ENCODE measurements around the gene TTC27. TPM values are rescaled to one million over a fixed set of nuclear protein-coding genes. Genes with fewer than 3 reads are reported as not detected.

The TTC27 gene
- polyA plus RNA-seq, 1 donor (not counting 4 experiments of a cell fraction or from before 2014, with no cell fraction given), result 28.7 TPM

GRCh38 chr2:32860385-32860784 lies 232.5 kb downstream of the TTC27 start:
- H3K4me3 ChIP-seq (ENCODE audit: control insufficient read depth in 2 of 3, extremely low read depth in 1 of 3, insufficient read depth in 2 of 3, low read depth in 1 of 3, low read length in 3 of 3), result no peak overlapping the region
- H3K4me1 ChIP-seq (ENCODE audit: control insufficient read depth, extremely low read depth, insufficient read depth, low read length), result peaks cover 4% of the 10 kb centered on the region

GRCh38 chr2:32862269-32863055 lies 234.6 kb downstream of the TTC27 start:
- no peak overlapping the region for H2AFZ ChIP-seq (ENCODE audit: control insufficient read depth, low read length)
- H3K27me3 ChIP-seq (ENCODE audit: control insufficient read depth, extremely low read depth, insufficient read depth, low read length), result peaks cover 5% of the 10 kb centered on the region
- no peak overlapping the region for H3K4me3 ChIP-seq (ENCODE audit: control insufficient read depth in 2 of 3, extremely low read depth in 1 of 3, insufficient read depth in 2 of 3, low read depth in 1 of 3, low read length in 3 of 3)
- no peaks in the 10 kb centered on the region for H3K9me1 ChIP-seq (ENCODE audit: control insufficient read depth, extremely low read depth, insufficient read depth, low read length)
- no peaks in the 10 kb centered on the region for H3K36me3 ChIP-seq (ENCODE audit: control insufficient read depth in 2 of 2, extremely low read depth in 1 of 2, insufficient read depth in 2 of 2, low read length in 2 of 2)
- no peak for DNase-seq (ENCODE audit: low read depth, low spot score)
- peaks cover 7% of the 10 kb centered on the region for H3K4me1 ChIP-seq (ENCODE audit: control insufficient read depth, extremely low read depth, insufficient read depth, low read length)
- TF ChIP-seq EZH2 (IDR thresholded peaks at IDR 0.05; ENCODE audit: low read length) (no peak), CTCF (optimal IDR thresholded peaks at IDR 0.05 in 1 of 3, IDR thresholded peaks at IDR 0.05 in 1 of 3, conservative IDR thresholded peaks at IDR 0.05 in 1 of 3; ENCODE audit: extremely low read depth in 1 of 3, insufficient read depth in 2 of 3, low read length in 3 of 3) (no peak)
- no peaks in the 10 kb centered on the region for H3K9me3 ChIP-seq (ENCODE audit: control insufficient read depth, low read depth, low read length)
- FAIRE-seq, result no peak
- H3K27ac ChIP-seq (ENCODE audit: control insufficient read depth, insufficient read depth, low read length), result no peak overlapping the region
- H3K79me2 ChIP-seq (ENCODE audit: control insufficient read depth, insufficient read depth, low read length), result no peaks in the 10 kb centered on the region
- H3K4me2 ChIP-seq (ENCODE audit: control insufficient read depth, extremely low read depth, insufficient read depth, low read depth, low read length), result no peak overlapping the region
- dilution Hi-C loops (cut with MboI; ENCODE audit: extremely low pct_ligation_motif_present, low sequenced_read_pairs), result no loop called here
- H4K20me1 ChIP-seq (ENCODE audit: control insufficient read depth, extremely low read depth, insufficient read depth, low read length), result no peaks in the 10 kb centered on the region
- H3K9ac ChIP-seq (ENCODE audit: control insufficient read depth, extremely low read depth, insufficient read depth, low read length), result no peak overlapping the region

More at GRCh38 chr2:32860385-32860784, 232.5 kb downstream of the TTC27 start:
- FAIRE-seq (no peak), DNase-seq (ENCODE audit: low read depth, low spot score) (no peak)
- dilution Hi-C loops (cut with MboI; ENCODE audit: extremely low pct_ligation_motif_present, low sequenced_read_pairs), result no loop called here
- H3K4me2 ChIP-seq (ENCODE audit: control insufficient read depth, extremely low read depth, insufficient read depth, low read depth, low read length), result no peak overlapping the region
- H3K9me3 ChIP-seq (ENCODE audit: control insufficient read depth, low read depth, low read length), result no peaks in the 10 kb centered on the region
- H3K27ac ChIP-seq (ENCODE audit: control insufficient read depth, insufficient read depth, low read length), result no peak overlapping the region
- TF ChIP-seq CTCF (optimal IDR thresholded peaks at IDR 0.05 in 1 of 3, IDR thresholded peaks at IDR 0.05 in 1 of 3, conservative IDR thresholded peaks at IDR 0.05 in 1 of 3; ENCODE audit: extremely low read depth in 1 of 3, insufficient read depth in 2 of 3, low read length in 3 of 3), result no peak
- TF ChIP-seq EZH2 (IDR thresholded peaks at IDR 0.05; ENCODE audit: low read length), result no peak
- no peak overlapping the region for H2AFZ ChIP-seq (ENCODE audit: control insufficient read depth, low read length)
- H3K36me3 ChIP-seq (ENCODE audit: control insufficient read depth in 2 of 2, extremely low read depth in 1 of 2, insufficient read depth in 2 of 2, low read length in 2 of 2), result no peaks in the 10 kb centered on the region
- peaks cover 5% of the 10 kb centered on the region for H3K27me3 ChIP-seq (ENCODE audit: control insufficient read depth, extremely low read depth, insufficient read depth, low read length)
- H3K79me2 ChIP-seq (ENCODE audit: control insufficient read depth, insufficient read depth, low read length), result no peaks in the 10 kb centered on the region
- no peaks in the 10 kb centered on the region for H4K20me1 ChIP-seq (ENCODE audit: control insufficient read depth, extremely low read depth, insufficient read depth, low read length)
- no peaks in the 10 kb centered on the region for H3K9me1 ChIP-seq (ENCODE audit: control insufficient read depth, extremely low read depth, insufficient read depth, low read length)
- H3K9ac ChIP-seq (ENCODE audit: control insufficient read depth, extremely low read depth, insufficient read depth, low read length), result no peak overlapping the region

All from keratinocyte (primary cell).